PC-3 (cell line): Measurements from ENCODE around the gene GRK1. TPM values are rescaled to one million over a fixed set of nuclear protein-coding genes. Genes with fewer than 3 reads are reported as not detected.

Experiments
- ATAC-seq: fragments of 200-7000 bp; cut with Tn5 transposase; 2 replicates; pipeline ENCODE4 v1.9.1; 2020; ENCODE audit warnings: mild to moderate bottlenecking, moderate library complexity
- BruUV-seq: library from RNA; stranded (reverse); fragments of 400-500 nt; replicated peaks from 2 replicates; lab custom pipeline; 2021; lab: Mats Ljungman, UMichigan
- CTCF ChIA-PET: fragments of 300-600 bp; sonication (Branson Sonifier 250); formaldehyde crosslinking; loops from one replicate; lab custom pipeline; 2022; ENCODE audit warnings: antibody characterized with exemption; lab: Charles Lee
- POLR2A ChIA-PET: fragments of 300-600 bp; sonication (Branson Sonifier 250); formaldehyde crosslinking; loops from one replicate; lab custom pipeline; 2022; ENCODE audit warnings: antibody characterized with exemption; ENCODE audit not compliant: unreplicated experiment; lab: Charles Lee
- DNase-seq: peaks from one replicate; pipeline ENCODE4 v3.0.0-alpha.2; 2015
- H2AFZ ChIP-seq: fragments of 300-600 bp; sonication (generic); 2 replicates; pipeline ENCODE4 v1.6.0; 2016; ENCODE audit warnings: antibody characterized with exemption, low read length
- H3F3A ChIP-seq: fragments of 300-600 bp; sonication (generic); one replicate; pipeline ENCODE4 v1.6.0; 2017; ENCODE audit warnings: antibody characterized with exemption, low read length, control low read depth, mild to moderate bottlenecking; ENCODE audit not compliant: unreplicated experiment
- H3K27ac ChIP-seq: fragments of 300-600 bp; sonication (generic); 2 replicates; pipeline ENCODE4 v1.5.1; 2016; ENCODE audit warnings: mild to moderate bottlenecking, low read length
- H3K27me3 ChIP-seq: fragments of 300-600 bp; sonication (generic); 2 replicates; pipeline ENCODE4 v1.6.1; 2016; ENCODE audit warnings: low read length, mixed read lengths
- H3K36me3 ChIP-seq: fragments of 300-600 bp; sonication (generic); 2 replicates; pipeline ENCODE4 v1.6.1; 2016; ENCODE audit warnings: low read depth, mixed run types, low read length, mixed read lengths
- H3K4me1 ChIP-seq: fragments of 300-600 bp; sonication (generic); 2 replicates; pipeline ENCODE4 v1.5.1; 2016; ENCODE audit warnings: low read length; ENCODE audit not compliant: insufficient read depth
- H3K4me2 ChIP-seq: fragments of 300-600 bp; sonication (generic); 2 replicates; pipeline ENCODE4 v1.6.0; 2016; ENCODE audit warnings: low read length
- H3K4me3 ChIP-seq: fragments of 300-600 bp; sonication (generic); 2 replicates; pipeline ENCODE4 v1.5.1; 2016; ENCODE audit warnings: mild to moderate bottlenecking, low read length, mixed read lengths
- H3K79me2 ChIP-seq: fragments of 300-600 bp; sonication (generic); 2 replicates; pipeline ENCODE4 v1.6.1; 2017; ENCODE audit warnings: low read length, mixed read lengths
- H3K9ac ChIP-seq: fragments of 300-600 bp; sonication (generic); 2 replicates; pipeline ENCODE4 v1.6.0; 2016; ENCODE audit warnings: mild to moderate bottlenecking, low read length
- H3K9me2 ChIP-seq: fragments of 300-600 bp; sonication (generic); replicated peaks from 2 replicates; pipeline ENCODE4 v1.6.1; 2016; ENCODE audit warnings: mixed run types, low read length, mixed read lengths
- H3K9me3 ChIP-seq: fragments of 300-600 bp; sonication (generic); 2 replicates; pipeline ENCODE4 v1.6.1; 2016; ENCODE audit warnings: low read length, mixed read lengths
- H4K20me1 ChIP-seq: fragments of 300-600 bp; sonication (generic); 2 replicates; pipeline ENCODE4 v1.6.1; 2016; ENCODE audit warnings: low read length, mixed read lengths
- EZH2 ChIP-seq: fragments of 300-600 bp; sonication (generic); IDR thresholded peaks from one replicate; pipeline ENCODE4 v1.6.1; 2017; ENCODE audit warnings: antibody characterized with exemption, mild to moderate bottlenecking, low read length; ENCODE audit not compliant: unreplicated experiment
- EZH2phosphoT487 ChIP-seq: fragments of 300-600 bp; sonication (generic); IDR thresholded peaks from 2 replicates; pipeline ENCODE4 v1.6.1; 2018; ENCODE audit warnings: mild to moderate bottlenecking, antibody characterized with exemption, low read length, borderline replicate concordance
- intact Hi-C: fragments of 100-400 bp; cut with micrococcal nuclease; formaldehyde crosslinking; loops from 2 replicates; pipeline ENCODE4 v1.9.0; 2023
- total RNA-seq: library from RNA; depleted of rRNA; stranded (reverse); fragments of >200 nt; gene quantifications from 2 replicates; pipeline ENCODE4 v1.2.3, GENCODE V29; 2014
- TF ChIP-seq, protein P1 (sequence below): fragments of 300-600 bp; sonication (generic); conservative IDR thresholded peaks from 2 replicates; pipeline ENCODE4 v1.5.1; 2017; ENCODE audit warnings: antibody characterized with exemption, low read depth, mild to moderate bottlenecking, low read length

The GRK1 gene
- total RNA-seq, 1 experiment from 2014 or later = not detected

DNA sequence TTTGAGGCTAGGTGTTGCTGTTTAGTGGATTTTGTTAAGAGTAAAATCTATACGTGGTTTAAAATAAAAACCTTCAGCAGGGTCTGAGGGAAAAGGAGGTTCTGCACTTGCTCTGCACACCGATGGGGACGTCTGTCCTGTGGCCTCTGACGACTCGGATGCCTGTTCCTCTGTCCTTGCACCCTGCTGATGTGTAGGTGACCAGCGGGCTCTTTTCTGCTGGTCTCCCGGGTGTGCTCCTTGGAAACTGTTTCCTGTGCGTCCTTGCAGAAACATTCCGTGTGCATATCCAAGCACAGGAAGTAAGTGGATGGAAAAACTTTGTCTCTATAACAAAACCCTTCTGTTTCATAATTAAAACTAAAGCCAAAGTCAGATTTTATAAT, 12.9 kb upstream of the GRK1 start:
- Histone ChIP-seq H3K4me1 (0 out of 2 replicates have a peak, but pooled peaks cover 7% of the 10 kb centered on the region), H3K36me3 (no peaks in the 10 kb centered on the region), H3K9me3 (no peaks in the 10 kb centered on the region), H3K9me2 (no peaks in the 10 kb centered on the region), H3K9ac (no peak overlapping the region), H3F3A (no peaks in the 10 kb centered on the region), H3K79me2 (no peaks in the 10 kb centered on the region), H3K27ac (no peak overlapping the region), H3K4me3 (no peak overlapping the region), H4K20me1 (no peaks in the 10 kb centered on the region), H3K27me3 (no peaks in the 10 kb centered on the region), H2AFZ (no peak overlapping the region), H3K4me2 (no peak overlapping the region)
- ATAC-seq (no peak), DNase-seq (no peak)
- intact Hi-C loops = no loop called here
- TF ChIP-seq, protein P1, sequence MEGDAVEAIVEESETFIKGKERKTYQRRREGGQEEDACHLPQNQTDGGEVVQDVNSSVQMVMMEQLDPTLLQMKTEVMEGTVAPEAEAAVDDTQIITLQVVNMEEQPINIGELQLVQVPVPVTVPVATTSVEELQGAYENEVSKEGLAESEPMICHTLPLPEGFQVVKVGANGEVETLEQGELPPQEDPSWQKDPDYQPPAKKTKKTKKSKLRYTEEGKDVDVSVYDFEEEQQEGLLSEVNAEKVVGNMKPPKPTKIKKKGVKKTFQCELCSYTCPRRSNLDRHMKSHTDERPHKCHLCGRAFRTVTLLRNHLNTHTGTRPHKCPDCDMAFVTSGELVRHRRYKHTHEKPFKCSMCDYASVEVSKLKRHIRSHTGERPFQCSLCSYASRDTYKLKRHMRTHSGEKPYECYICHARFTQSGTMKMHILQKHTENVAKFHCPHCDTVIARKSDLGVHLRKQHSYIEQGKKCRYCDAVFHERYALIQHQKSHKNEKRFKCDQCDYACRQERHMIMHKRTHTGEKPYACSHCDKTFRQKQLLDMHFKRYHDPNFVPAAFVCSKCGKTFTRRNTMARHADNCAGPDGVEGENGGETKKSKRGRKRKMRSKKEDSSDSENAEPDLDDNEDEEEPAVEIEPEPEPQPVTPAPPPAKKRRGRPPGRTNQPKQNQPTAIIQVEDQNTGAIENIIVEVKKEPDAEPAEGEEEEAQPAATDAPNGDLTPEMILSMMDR = no peak
- TF ChIP-seq EZH2phosphoT487 (no peak), EZH2 (no peak)
- no TSS peak for BruUV-seq
- CTCF ChIA-PET = no interaction called here
- POLR2A ChIA-PET = no interaction called here

- Histone ChIP-seq H3K27me3 (no peaks in the 10 kb centered on the region), H3K9me3 (no peaks in the 10 kb centered on the region), H3F3A (no peaks in the 10 kb centered on the region), H3K9me2 (no peaks in the 10 kb centered on the region), H3K27ac (no peak overlapping the region), H3K4me1 (0 out of 2 replicates have a peak, but pooled peaks cover 7% of the 10 kb centered on the region), H3K79me2 (no peaks in the 10 kb centered on the region), H3K9ac (no peak overlapping the region), H4K20me1 (no peaks in the 10 kb centered on the region), H3K4me2 (no peak overlapping the region), H3K36me3 (no peaks in the 10 kb centered on the region), H2AFZ (no peak overlapping the region), H3K4me3 (no peak overlapping the region)
- CTCF ChIA-PET = no interaction called here
- BruUV-seq = no TSS peak
- TF ChIP-seq EZH2phosphoT487 = no peak
- no peak for TF ChIP-seq EZH2
- TF ChIP-seq, protein P1 = no peak
- DNase-seq = no peak
- intact Hi-C loops = no loop called here
- POLR2A ChIA-PET = no interaction called here
- ATAC-seq = no peak
These were observed 12.3 kb upstream of the GRK1 start for GRCh38 chr13:113654591-113655345.

DNA sequence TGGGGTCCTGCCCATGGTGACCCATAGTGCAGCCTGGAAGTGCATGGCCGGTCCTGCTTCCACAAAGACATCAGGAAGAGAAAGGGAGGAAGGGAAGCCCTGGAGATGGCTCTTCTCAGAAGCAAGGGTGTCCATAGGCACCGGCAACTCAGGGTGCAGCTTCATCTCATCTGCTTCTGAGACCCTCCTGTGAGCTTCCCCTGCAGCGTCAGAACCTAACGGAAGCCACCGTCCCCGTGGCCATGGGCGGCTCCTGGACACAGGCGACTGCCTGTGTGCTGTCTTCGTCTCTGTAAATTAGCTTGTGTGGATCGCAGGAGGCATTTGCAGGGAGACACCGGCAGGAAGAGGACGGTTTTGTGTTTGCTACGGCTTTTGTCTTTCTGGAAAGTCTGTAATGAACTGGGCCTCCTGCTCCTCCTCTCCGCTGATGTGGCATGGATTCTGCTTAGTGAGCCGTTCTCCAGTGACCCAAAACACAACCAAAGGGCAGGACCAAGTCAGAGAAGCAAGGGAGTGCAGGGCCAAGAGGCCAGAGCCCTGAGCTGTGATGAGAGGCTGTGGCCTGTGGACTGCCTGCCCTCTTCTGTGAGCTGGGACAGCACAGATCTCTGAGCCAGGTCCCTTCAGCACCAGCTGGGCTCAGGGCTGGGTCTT, 11.5 kb upstream of the GRK1 start:
- Histone ChIP-seq H3F3A (no peaks in the 10 kb centered on the region), H3K9ac (no peak overlapping the region), H2AFZ (no peak overlapping the region), H3K9me3 (no peaks in the 10 kb centered on the region), H3K79me2 (no peaks in the 10 kb centered on the region), H3K27ac (no peak overlapping the region), H3K4me1 (0 out of 2 replicates have a peak, but pooled peaks cover 7% of the 10 kb centered on the region), H3K4me2 (no peak overlapping the region), H3K9me2 (no peaks in the 10 kb centered on the region), H3K4me3 (no peak overlapping the region), H4K20me1 (no peaks in the 10 kb centered on the region), H3K36me3 (no peaks in the 10 kb centered on the region), H3K27me3 (no peaks in the 10 kb centered on the region)
- no peak for DNase-seq
- intact Hi-C loops = no loop called here
- no TSS peak for BruUV-seq
- TF ChIP-seq EZH2phosphoT487 (no peak), EZH2 (no peak)
- TF ChIP-seq, protein P1 = no peak
- CTCF ChIA-PET = no interaction called here
- ATAC-seq = peak; percentile 22; the same call in 1 of the 2 replicates
- POLR2A ChIA-PET = interaction anchor here (0.6 kb wide), 1 partner anchor 66 kb away, joined by 3 read pairs; no protein-coding TSS in a partner anchor
